B cell (primary cell): ENCODE measurements around the gene VANGL1. TPM values are rescaled to one million over a fixed set of nuclear protein-coding genes. Genes with fewer than 3 reads are reported as not detected.

Experiments used
- ATAC-seq: fragments of 200-7000 bp; cut with Tn5 transposase; one replicate; pipeline ENCODE4 v1.10.0; 2021; ENCODE audit warnings: low read depth, mild to moderate bottlenecking, moderate number of reproducible peaks, moderate library complexity
- CTCF ChIA-PET: fragments of 350-600 bp; sonication (Branson Sonifier 250); formaldehyde crosslinking; loops from one replicate; lab custom pipeline; 2021; ENCODE audit warnings: antibody characterized with exemption, inconsistent platforms; lab: Charles Lee
- POLR2A ChIA-PET: fragments of 350-600 bp; sonication (Branson Sonifier 250); formaldehyde crosslinking; loops from one replicate; lab custom pipeline; 2021; ENCODE audit warnings: antibody characterized with exemption; lab: Charles Lee
- DNase-seq: peaks from one replicate; pipeline ENCODE4 v3.0.0; 2013
- H2AFZ ChIP-seq: 2 replicates; pipeline ENCODE4 v1.6.1; 2012; ENCODE audit warnings: mild to moderate bottlenecking, low read depth, low read length; ENCODE audit not compliant: insufficient read depth, poor library complexity, severe bottlenecking
- H3K27ac ChIP-seq, 2 donors: 1 replicate in 1 of 2; 2 replicates in 1 of 2; pipeline ENCODE4 v1.5.1; 2012 to 2013; ENCODE audit warnings: low read length in 2 of 2, mild to moderate bottlenecking in 2 of 2, moderate library complexity in 1 of 2
- H3K27me3 ChIP-seq, 4 experiments: fragments of 200-600 bp in 1 of 4; sonication (generic) in 1 of 4; replicated peaks in 1 of 4; 1 replicate in 2 of 4; 2 replicates in 2 of 4; pipeline versions ENCODE4 v1.6.1 to v1.7.0; 2013 to 2016; ENCODE audit warnings: low read length in 3 of 4, mild to moderate bottlenecking in 2 of 4, mixed read lengths in 1 of 4, moderate library complexity in 1 of 4; ENCODE audit not compliant: insufficient read depth in 4 of 4, control insufficient read depth in 3 of 4; ENCODE audit errors: control extremely low read depth in 1 of 4
- H3K36me3 ChIP-seq, 2 experiments: replicated peaks in 1 of 2; 1 replicate in 1 of 2; 2 replicates in 1 of 2; pipeline versions ENCODE4 v1.6.1 to v1.7.1; 2013; ENCODE audit warnings: low read length in 1 of 2; ENCODE audit not compliant: insufficient read depth in 2 of 2, control insufficient read depth in 1 of 2; ENCODE audit errors: control extremely low read depth in 1 of 2, extremely low read depth in 1 of 2
- H3K4me1 ChIP-seq, 2 donors: fragments of 200-600 bp in 1 of 2; sonication (generic) in 1 of 2; 1 replicate in 1 of 2; 2 replicates in 1 of 2; pipeline versions ENCODE4 v1.5.1 to v1.6.1; 2013 to 2017; ENCODE audit warnings: low read length in 2 of 2; ENCODE audit not compliant: control insufficient read depth in 2 of 2, insufficient read depth in 2 of 2
- H3K4me2 ChIP-seq: replicated peaks from 2 replicates; pipeline ENCODE3; 2012; ENCODE audit warnings: mild to moderate bottlenecking, low read depth, low read length; ENCODE audit not compliant: poor library complexity, severe bottlenecking
- H3K4me3 ChIP-seq, 5 experiments: fragments of 200-600 bp in 1 of 5; sonication (generic) in 1 of 5; 1 replicate in 3 of 5; 2 replicates in 2 of 5; pipeline versions ENCODE4 v1.5.1 to v1.7.0; 2011 to 2016; ENCODE audit warnings: low read length in 4 of 5, mild to moderate bottlenecking in 4 of 5, low read depth in 2 of 5, control low read depth in 1 of 5, moderate library complexity in 1 of 5; ENCODE audit not compliant: insufficient read depth in 1 of 5; ENCODE audit errors: control extremely low read depth in 1 of 5, extremely low read depth in 1 of 5
- H3K79me2 ChIP-seq: fragments of 200-600 bp; sonication (generic); one replicate; pipeline ENCODE4 v1.6.0; 2016; ENCODE audit warnings: low read length; ENCODE audit not compliant: control insufficient read depth, insufficient read depth
- H3K9ac ChIP-seq: fragments of 200-600 bp; sonication (generic); 2 replicates; pipeline ENCODE4 v1.6.1; 2017; ENCODE audit warnings: mild to moderate bottlenecking, low read length, moderate library complexity
- H3K9me3 ChIP-seq, 3 donors: one replicate each; pipeline versions ENCODE4 v1.6.1 to v1.7.1; 2013; ENCODE audit warnings: low read length in 2 of 3; ENCODE audit not compliant: control insufficient read depth in 2 of 3, insufficient read depth in 1 of 3; ENCODE audit errors: control extremely low read depth in 1 of 3
- H4K20me1 ChIP-seq: 2 replicates; pipeline ENCODE4 v1.6.0; 2012; ENCODE audit warnings: mild to moderate bottlenecking, low read length; ENCODE audit not compliant: insufficient read depth, control insufficient read depth, poor library complexity, severe bottlenecking
- H3K27ac Mint-ChIP-seq: one replicate; pipeline ENCODE4 v1.8.0; 2021; ENCODE audit warnings: mixed read lengths
- H3K27me3 Mint-ChIP-seq: one replicate; pipeline ENCODE4 v1.8.0; 2021; ENCODE audit warnings: mixed read lengths
- H3K4me1 Mint-ChIP-seq: one replicate; pipeline ENCODE4 v1.8.0; 2021; ENCODE audit warnings: mixed read lengths
- H3K4me3 Mint-ChIP-seq: one replicate; pipeline ENCODE4 v1.8.0; 2021; ENCODE audit warnings: mixed read lengths
- H3K9me3 Mint-ChIP-seq: one replicate; pipeline ENCODE4 v1.8.0; 2022; ENCODE audit warnings: mixed read lengths; ENCODE audit not compliant: insufficient read depth
- CTCF ChIP-seq: fragments of 200-600 bp; IDR thresholded peaks from one replicate; pipeline ENCODE4 v1.8.0; 2022; ENCODE audit warnings: antibody characterized with exemption, mild to moderate bottlenecking
- EZH2 ChIP-seq: IDR thresholded peaks from 2 replicates; pipeline ENCODE4 v1.6.1; 2012; ENCODE audit warnings: borderline replicate concordance, low read depth, mild to moderate bottlenecking, moderate library complexity, low read length; ENCODE audit not compliant: insufficient read depth, poor library complexity, severe bottlenecking
- WGBS: methylation state at CpG from one replicate; pipeline ENCODE4 v1.1.5; 2013; ENCODE audit warnings: missing lambda C conversion rate; ENCODE audit not compliant: insufficient coverage; 5-methylcytosine and 5-hydroxymethylcytosine counted together
- intact Hi-C: fragments of 100-400 bp; cut with micrococcal nuclease; formaldehyde crosslinking; loops from one replicate; pipeline ENCODE4 v1.10.0; 2022
- polyA plus RNA-seq: library from polyadenylated mRNA; depleted of rRNA; stranded (reverse); fragments of >200 nt; gene quantifications from 2 replicates; pipeline ENCODE4 v1.2.3, GENCODE V29; 2012
- total RNA-seq, 2 donors: library from RNA; stranded (reverse); fragments of 120-200 nt in 1 of 2; gene quantifications; 1 replicate in 1 of 2; 2 replicates in 1 of 2; pipeline versions ENCODE4 v1.2.3 to v1.2.4, GENCODE V29; 2013 to 2022

The VANGL1 gene
- total and polyA plus RNA-seq, 2 donors (not counting 1 experiment from before 2014, with no cell fraction given): 0.21 to 0.30 TPM

GRCh38 chr1:115647919-115648650 is 6.3 kb downstream of the VANGL1 start:
- H3K27ac ChIP-seq: no peak overlapping the region
- no peaks in the 10 kb centered on the region for H3K36me3 ChIP-seq
- Mint-ChIP-seq H3K27me3 (peaks cover under 1% of the 10 kb centered on the region), H3K4me1 (peaks cover under 1% of the 10 kb centered on the region), H3K9me3 (no peaks in the 10 kb centered on the region), H3K4me3 (no peak overlapping the region), H3K27ac (no peak overlapping the region)
- H3K4me2 ChIP-seq: no peak overlapping the region
- H3K27me3 ChIP-seq: no peaks in the 10 kb centered on the region
- TF ChIP-seq EZH2: no peak
- no peak for TF ChIP-seq CTCF
- ATAC-seq (no peak), DNase-seq (no peak)
- no peaks in the 10 kb centered on the region for H3K79me2 ChIP-seq
- ChIA-PET POLR2A (no interaction called here), CTCF (no interaction called here)
- H3K4me3 ChIP-seq: no peak overlapping the region
- intact Hi-C loops: no loop called here
- peaks cover 0 to under 1% of the 10 kb centered on the region in 2 donors for H3K4me1 ChIP-seq
- H4K20me1 ChIP-seq: no peaks in the 10 kb centered on the region
- 74% methylated on average over 3 of the region's 3 CpGs for WGBS
- no peak overlapping the region for H2AFZ ChIP-seq
- no peaks in the 10 kb centered on the region for H3K9me3 ChIP-seq
- no peak overlapping the region for H3K9ac ChIP-seq
